ENCODE data around the gene CHD9.
A peak's percentile ranks its signal among the peaks of the same experiment; 100 is the strongest.

Gene CHD9

DNA sequence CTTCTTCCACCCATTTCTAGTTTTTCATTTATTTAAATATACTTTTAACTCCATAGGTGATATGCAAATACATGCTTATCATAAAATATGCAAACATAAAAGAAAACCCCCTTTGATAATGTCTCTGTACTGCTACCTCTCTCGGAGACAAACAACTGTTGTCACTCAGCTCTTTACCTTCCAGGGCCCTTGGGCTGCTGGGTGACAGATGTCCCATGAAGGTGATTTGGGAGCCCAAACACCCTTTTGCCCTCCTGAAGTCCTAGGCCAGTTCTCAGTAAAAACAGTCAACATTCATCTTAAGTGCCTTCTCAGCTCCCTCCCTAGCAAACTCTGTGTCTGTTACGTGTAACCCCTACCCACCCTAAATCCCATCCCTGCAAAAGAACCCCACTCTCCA, 37.5 kb downstream of the CHD9 start:
- Histone ChIP-seq H3K36me3 (ENCODE audit: insufficient read depth, low read length) (no peaks in the 10 kb centered on the region; the same call in 1 of the 2 replicates), H3K4me3 (ENCODE audit: low read depth, low read length, poor library complexity, severe bottlenecking) (no peak overlapping the region), H3F3A (ENCODE audit: insufficient read depth, low read length) (no peaks in the 10 kb centered on the region), H3K9me2 (ENCODE audit: low read depth, low read length) (no peaks in the 10 kb centered on the region), H3K4me1 (ENCODE audit: insufficient read depth, low read length, severe bottlenecking) (peaks cover 35% of the 10 kb centered on the region), H4K20me1 (ENCODE audit: insufficient read depth, low read length) (no peaks in the 10 kb centered on the region), H3K4me2 (ENCODE audit: low read length) (no peak overlapping the region), H2AFZ (ENCODE audit: low read length) (no peak overlapping the region), H3K27ac (ENCODE audit: low read depth, low read length, poor library complexity, severe bottlenecking) (no peak overlapping the region), H3K9ac (ENCODE audit: low read length) (no peak overlapping the region), H3K79me2 (ENCODE audit: insufficient read depth, low read length) (no peaks in the 10 kb centered on the region), H3K27me3 (ENCODE audit: insufficient read depth, low read length) (no peaks in the 10 kb centered on the region), H3K9me3 (ENCODE audit: low read length) (no peaks in the 10 kb centered on the region)
- TF ChIP-seq EZH2 (IDR thresholded peaks at IDR 0.05; ENCODE audit: borderline replicate concordance, low read length): no peak
- TF ChIP-seq, protein P1, sequence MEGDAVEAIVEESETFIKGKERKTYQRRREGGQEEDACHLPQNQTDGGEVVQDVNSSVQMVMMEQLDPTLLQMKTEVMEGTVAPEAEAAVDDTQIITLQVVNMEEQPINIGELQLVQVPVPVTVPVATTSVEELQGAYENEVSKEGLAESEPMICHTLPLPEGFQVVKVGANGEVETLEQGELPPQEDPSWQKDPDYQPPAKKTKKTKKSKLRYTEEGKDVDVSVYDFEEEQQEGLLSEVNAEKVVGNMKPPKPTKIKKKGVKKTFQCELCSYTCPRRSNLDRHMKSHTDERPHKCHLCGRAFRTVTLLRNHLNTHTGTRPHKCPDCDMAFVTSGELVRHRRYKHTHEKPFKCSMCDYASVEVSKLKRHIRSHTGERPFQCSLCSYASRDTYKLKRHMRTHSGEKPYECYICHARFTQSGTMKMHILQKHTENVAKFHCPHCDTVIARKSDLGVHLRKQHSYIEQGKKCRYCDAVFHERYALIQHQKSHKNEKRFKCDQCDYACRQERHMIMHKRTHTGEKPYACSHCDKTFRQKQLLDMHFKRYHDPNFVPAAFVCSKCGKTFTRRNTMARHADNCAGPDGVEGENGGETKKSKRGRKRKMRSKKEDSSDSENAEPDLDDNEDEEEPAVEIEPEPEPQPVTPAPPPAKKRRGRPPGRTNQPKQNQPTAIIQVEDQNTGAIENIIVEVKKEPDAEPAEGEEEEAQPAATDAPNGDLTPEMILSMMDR (IDR thresholded peaks at IDR 0.05; ENCODE audit: low read length): no peak

DNA sequence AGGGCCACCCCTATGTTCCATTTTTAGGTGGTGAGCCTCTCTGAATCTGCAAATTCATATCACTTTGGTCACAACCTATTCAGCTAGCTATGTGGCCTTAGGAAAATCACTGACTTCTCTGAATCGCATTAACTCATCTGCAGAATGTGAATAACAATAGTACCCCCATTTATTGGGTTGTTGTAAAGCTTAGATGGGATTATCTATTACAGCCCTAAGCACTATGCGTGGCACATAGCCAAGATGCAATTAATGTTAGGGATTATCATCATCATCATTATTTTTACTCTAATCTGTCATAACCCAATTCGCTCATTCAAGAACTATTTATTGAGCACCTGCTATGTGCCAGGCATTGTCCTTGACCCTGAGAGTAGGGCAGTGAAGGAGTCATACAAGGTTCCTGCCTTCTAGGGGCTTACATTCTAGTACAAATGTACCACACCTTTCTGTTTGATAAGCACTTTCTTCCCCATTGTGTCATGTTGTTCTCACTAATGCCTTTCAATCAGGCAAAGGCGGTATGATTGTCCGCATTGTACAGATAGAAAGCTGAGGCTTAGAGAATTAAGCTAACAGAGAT, 38.5 kb downstream of the CHD9 start:
- Histone ChIP-seq H3K36me3 (ENCODE audit: insufficient read depth, low read length) (no peaks in the 10 kb centered on the region), H3F3A (ENCODE audit: insufficient read depth, low read length) (no peaks in the 10 kb centered on the region), H3K9me2 (ENCODE audit: low read depth, low read length) (no peaks in the 10 kb centered on the region), H4K20me1 (ENCODE audit: insufficient read depth, low read length) (no peaks in the 10 kb centered on the region), H3K27me3 (ENCODE audit: insufficient read depth, low read length) (no peaks in the 10 kb centered on the region), H3K9ac (ENCODE audit: low read length) (no peak overlapping the region; the same call in 1 of the 2 replicates), H3K4me2 (ENCODE audit: low read length) (no peak overlapping the region), H3K79me2 (ENCODE audit: insufficient read depth, low read length) (no peaks in the 10 kb centered on the region), H3K4me1 (ENCODE audit: insufficient read depth, low read length, severe bottlenecking) (peaks cover 37% of the 10 kb centered on the region), H3K9me3 (ENCODE audit: low read length) (no peaks in the 10 kb centered on the region), H3K27ac (ENCODE audit: low read depth, low read length, poor library complexity, severe bottlenecking) (peak overlapping the region; percentile 56), H3K4me3 (ENCODE audit: low read depth, low read length, poor library complexity, severe bottlenecking) (no peak overlapping the region), H2AFZ (ENCODE audit: low read length) (no peak overlapping the region)
- TF ChIP-seq EZH2 (IDR thresholded peaks at IDR 0.05; ENCODE audit: borderline replicate concordance, low read length): no peak
- TF ChIP-seq, protein P1 (IDR thresholded peaks at IDR 0.05; ENCODE audit: low read length): no peak

DNA sequence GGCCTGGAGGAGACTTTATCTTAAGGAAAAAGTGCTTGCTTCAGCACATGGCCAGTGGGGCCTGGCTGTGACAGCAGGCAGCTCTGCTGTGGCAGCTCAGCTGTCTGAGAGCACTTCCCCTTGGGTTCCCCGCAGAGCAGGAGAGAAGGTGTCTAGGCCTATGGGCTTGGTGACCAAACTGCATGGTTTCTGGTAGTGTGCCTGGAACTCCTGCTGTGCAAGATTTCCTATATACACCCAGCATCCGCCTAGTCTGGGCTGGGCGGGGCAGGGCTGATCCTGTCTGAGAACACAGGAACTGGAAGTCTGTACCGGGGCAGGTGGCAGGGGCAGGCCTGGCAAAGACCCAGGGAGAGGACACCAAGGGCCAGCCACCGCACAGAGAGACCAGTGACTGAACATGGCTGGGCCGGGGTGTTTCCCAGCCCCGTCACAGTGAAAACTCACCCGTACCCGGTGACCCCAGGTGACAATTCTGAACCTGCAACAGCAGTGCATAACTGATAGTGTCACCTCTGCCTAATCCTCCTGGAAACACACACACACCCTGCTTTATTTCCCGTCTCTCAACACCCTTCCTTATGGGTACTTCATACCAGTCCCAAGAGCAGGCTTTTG, 39.3 kb downstream of the CHD9 start:
- Histone ChIP-seq H3K4me2 (ENCODE audit: low read length) (peak overlapping the region; percentile 9; the same call in 1 of the 2 replicates), H2AFZ (ENCODE audit: low read length) (no peak overlapping the region), H3K9me3 (ENCODE audit: low read length) (no peaks in the 10 kb centered on the region), H3K9ac (ENCODE audit: low read length) (peak overlapping the region; percentile 15; the same call in 1 of the 2 replicates), H3K79me2 (ENCODE audit: insufficient read depth, low read length) (no peaks in the 10 kb centered on the region), H3K9me2 (ENCODE audit: low read depth, low read length) (no peaks in the 10 kb centered on the region), H3K4me1 (ENCODE audit: insufficient read depth, low read length, severe bottlenecking) (peaks cover 46% of the 10 kb centered on the region), H3K27ac (ENCODE audit: low read depth, low read length, poor library complexity, severe bottlenecking) (peak overlapping the region; percentile 56), H3K36me3 (ENCODE audit: insufficient read depth, low read length) (no peaks in the 10 kb centered on the region), H3K27me3 (ENCODE audit: insufficient read depth, low read length) (no peaks in the 10 kb centered on the region), H4K20me1 (ENCODE audit: insufficient read depth, low read length) (no peaks in the 10 kb centered on the region), H3K4me3 (ENCODE audit: low read depth, low read length, poor library complexity, severe bottlenecking) (no peak overlapping the region), H3F3A (ENCODE audit: insufficient read depth, low read length) (no peaks in the 10 kb centered on the region)
- TF ChIP-seq, protein P1 (IDR thresholded peaks at IDR 0.05; ENCODE audit: low read length): no peak
- no peak for TF ChIP-seq EZH2 (IDR thresholded peaks at IDR 0.05; ENCODE audit: borderline replicate concordance, low read length)

Measured in OCI-LY1 (cell line).